K562 (cell line): ENCODE results near the gene PGBD4.

Experiments
- HIVEP1 ChIP-seq: fragments of 250-450 bp; sonication (Bioruptor Pico); IDR thresholded peaks from 2 replicates; pipeline ENCODE4 v1.4.0; 2020; ENCODE audit warnings: mild to moderate bottlenecking
- LEF1 ChIP-seq: fragments of 450-650 bp; IDR thresholded peaks from 2 replicates; pipeline ENCODE4 v1.6.1; 2016; ENCODE audit warnings: mild to moderate bottlenecking
- RCOR1 ChIP-seq, 2 experiments: IDR thresholded peaks; 2 replicates each; pipeline ENCODE4 v1.6.1; 2012; ENCODE audit warnings: low read depth in 2 of 2, low read length in 2 of 2, borderline replicate concordance in 1 of 2, improper control_type of control experiment in 1 of 2
- ZNF699 ChIP-seq: fragments of 250-450 bp; sonication (Bioruptor Pico); IDR thresholded peaks from 2 replicates; pipeline ENCODE4 v1.8.0; 2021; ENCODE audit warnings: mild to moderate bottlenecking, moderate library complexity; ENCODE audit not compliant: insufficient replicate concordance
- TF ChIP-seq, protein P1 (sequence below), 2 experiments: IDR thresholded peaks; 2 replicates each; pipeline ENCODE4 v1.6.1; 2012; ENCODE audit warnings: improper control_type of control experiment in 2 of 2, low read depth in 2 of 2, low read length in 2 of 2, borderline replicate concordance in 1 of 2
- TF ChIP-seq, protein P2 (sequence below): fragments of 450-650 bp; IDR thresholded peaks from 2 replicates; pipeline ENCODE4 v1.6.1; 2018; ENCODE audit not compliant: partially characterized antibody
- TF ChIP-seq, protein P3 (sequence below), 3 experiments: IDR thresholded peaks in 2 of 3; conservative IDR thresholded peaks in 1 of 3; 2 replicates each; pipeline ENCODE4 v1.5.1; 2011 to 2012; ENCODE audit warnings: low read length in 3 of 3, mild to moderate bottlenecking in 3 of 3, control low read depth in 2 of 3, improper control_type of control experiment in 1 of 3, inconsistent platforms in 1 of 3, low read depth in 1 of 3, mixed read lengths in 1 of 3, moderate library complexity in 1 of 3; ENCODE audit not compliant: insufficient read depth in 2 of 3

DNA sequence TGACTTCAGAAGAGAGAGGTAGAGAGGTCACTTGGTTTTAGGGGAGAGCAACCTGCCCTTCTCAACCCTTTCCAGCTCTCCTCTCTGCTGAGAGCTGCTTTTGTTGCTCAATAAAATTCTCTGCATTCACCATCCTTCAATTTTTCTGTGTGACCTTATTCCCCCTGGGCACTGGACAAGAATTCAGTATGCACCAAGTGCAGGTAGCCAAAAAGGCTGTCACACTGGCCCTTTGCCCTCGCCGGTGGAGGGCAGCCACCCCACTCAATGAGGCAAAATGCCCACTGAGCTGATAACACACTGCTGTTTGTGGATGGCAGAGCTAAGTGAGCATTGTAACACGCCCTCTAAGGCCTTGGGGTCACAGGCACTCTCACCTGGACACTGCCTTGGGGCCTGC, 12.9 kb downstream of the PGBD4 start:
- TF ChIP-seq, protein P1, sequence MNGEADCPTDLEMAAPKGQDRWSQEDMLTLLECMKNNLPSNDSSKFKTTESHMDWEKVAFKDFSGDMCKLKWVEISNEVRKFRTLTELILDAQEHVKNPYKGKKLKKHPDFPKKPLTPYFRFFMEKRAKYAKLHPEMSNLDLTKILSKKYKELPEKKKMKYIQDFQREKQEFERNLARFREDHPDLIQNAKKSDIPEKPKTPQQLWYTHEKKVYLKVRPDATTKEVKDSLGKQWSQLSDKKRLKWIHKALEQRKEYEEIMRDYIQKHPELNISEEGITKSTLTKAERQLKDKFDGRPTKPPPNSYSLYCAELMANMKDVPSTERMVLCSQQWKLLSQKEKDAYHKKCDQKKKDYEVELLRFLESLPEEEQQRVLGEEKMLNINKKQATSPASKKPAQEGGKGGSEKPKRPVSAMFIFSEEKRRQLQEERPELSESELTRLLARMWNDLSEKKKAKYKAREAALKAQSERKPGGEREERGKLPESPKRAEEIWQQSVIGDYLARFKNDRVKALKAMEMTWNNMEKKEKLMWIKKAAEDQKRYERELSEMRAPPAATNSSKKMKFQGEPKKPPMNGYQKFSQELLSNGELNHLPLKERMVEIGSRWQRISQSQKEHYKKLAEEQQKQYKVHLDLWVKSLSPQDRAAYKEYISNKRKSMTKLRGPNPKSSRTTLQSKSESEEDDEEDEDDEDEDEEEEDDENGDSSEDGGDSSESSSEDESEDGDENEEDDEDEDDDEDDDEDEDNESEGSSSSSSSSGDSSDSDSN (IDR thresholded peaks at IDR 0.05; ENCODE audit: borderline replicate concordance in 1 of 2, low read depth in 2 of 2, low read length in 2 of 2): no peak
- no peak for TF ChIP-seq RCOR1 (IDR thresholded peaks at IDR 0.05; ENCODE audit: borderline replicate concordance in 1 of 2, low read depth in 2 of 2, low read length in 2 of 2)
- TF ChIP-seq, protein P2, sequence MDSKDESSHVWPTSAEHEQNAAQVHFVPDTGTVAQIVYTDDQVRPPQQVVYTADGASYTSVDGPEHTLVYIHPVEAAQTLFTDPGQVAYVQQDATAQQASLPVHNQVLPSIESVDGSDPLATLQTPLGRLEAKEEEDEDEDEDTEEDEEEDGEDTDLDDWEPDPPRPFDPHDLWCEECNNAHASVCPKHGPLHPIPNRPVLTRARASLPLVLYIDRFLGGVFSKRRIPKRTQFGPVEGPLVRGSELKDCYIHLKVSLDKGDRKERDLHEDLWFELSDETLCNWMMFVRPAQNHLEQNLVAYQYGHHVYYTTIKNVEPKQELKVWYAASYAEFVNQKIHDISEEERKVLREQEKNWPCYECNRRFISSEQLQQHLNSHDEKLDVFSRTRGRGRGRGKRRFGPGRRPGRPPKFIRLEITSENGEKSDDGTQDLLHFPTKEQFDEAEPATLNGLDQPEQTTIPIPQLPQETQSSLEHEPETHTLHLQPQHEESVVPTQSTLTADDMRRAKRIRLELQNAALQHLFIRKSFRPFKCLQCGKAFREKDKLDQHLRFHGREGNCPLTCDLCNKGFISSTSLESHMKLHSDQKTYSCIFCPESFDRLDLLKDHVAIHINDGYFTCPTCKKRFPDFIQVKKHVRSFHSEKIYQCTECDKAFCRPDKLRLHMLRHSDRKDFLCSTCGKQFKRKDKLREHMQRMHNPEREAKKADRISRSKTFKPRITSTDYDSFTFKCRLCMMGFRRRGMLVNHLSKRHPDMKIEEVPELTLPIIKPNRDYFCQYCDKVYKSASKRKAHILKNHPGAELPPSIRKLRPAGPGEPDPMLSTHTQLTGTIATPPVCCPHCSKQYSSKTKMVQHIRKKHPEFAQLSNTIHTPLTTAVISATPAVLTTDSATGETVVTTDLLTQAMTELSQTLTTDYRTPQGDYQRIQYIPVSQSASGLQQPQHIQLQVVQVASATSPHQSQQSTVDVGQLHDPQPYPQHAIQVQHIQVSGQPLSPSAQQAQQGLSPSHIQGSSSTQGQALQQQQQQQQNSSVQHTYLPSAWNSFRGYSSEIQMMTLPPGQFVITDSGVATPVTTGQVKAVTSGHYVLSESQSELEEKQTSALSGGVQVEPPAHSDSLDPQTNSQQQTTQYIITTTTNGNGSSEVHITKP: no peak
- TF ChIP-seq LEF1: no peak
- TF ChIP-seq, protein P3, sequence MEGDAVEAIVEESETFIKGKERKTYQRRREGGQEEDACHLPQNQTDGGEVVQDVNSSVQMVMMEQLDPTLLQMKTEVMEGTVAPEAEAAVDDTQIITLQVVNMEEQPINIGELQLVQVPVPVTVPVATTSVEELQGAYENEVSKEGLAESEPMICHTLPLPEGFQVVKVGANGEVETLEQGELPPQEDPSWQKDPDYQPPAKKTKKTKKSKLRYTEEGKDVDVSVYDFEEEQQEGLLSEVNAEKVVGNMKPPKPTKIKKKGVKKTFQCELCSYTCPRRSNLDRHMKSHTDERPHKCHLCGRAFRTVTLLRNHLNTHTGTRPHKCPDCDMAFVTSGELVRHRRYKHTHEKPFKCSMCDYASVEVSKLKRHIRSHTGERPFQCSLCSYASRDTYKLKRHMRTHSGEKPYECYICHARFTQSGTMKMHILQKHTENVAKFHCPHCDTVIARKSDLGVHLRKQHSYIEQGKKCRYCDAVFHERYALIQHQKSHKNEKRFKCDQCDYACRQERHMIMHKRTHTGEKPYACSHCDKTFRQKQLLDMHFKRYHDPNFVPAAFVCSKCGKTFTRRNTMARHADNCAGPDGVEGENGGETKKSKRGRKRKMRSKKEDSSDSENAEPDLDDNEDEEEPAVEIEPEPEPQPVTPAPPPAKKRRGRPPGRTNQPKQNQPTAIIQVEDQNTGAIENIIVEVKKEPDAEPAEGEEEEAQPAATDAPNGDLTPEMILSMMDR (IDR thresholded peaks at IDR 0.05 in 2 of 3, conservative IDR thresholded peaks at IDR 0.05 in 1 of 3; ENCODE audit: insufficient read depth in 2 of 3, low read depth in 1 of 3, low read length in 3 of 3): no peak
- TF ChIP-seq HIVEP1 (CRISPR knock-in tag): no peak
- TF ChIP-seq ZNF699: no peak
